GM23338 (cell line): ENCODE results near the gene UVRAG. TPM values are rescaled to one million over a fixed set of nuclear protein-coding genes. Genes with fewer than 3 reads are reported as not detected.

Experiments used
- ATAC-seq: fragments of 200-7000 bp; cut with Tn5 transposase; 3 replicates; pipeline ENCODE4 v1.9.1; 2020
- DNase-seq: peaks from one replicate; pipeline ENCODE4 v3.0.0-alpha.2; 2015; ENCODE audit warnings: low spot score
- H2AFZ ChIP-seq: fragments of 200-600 bp; sonication (generic); 2 replicates; pipeline ENCODE4 v1.8.0; 2016; ENCODE audit warnings: antibody characterized with exemption, mild to moderate bottlenecking, moderate library complexity
- H3F3A ChIP-seq: fragments of 200-600 bp; sonication (generic); replicated peaks from 2 replicates; pipeline ENCODE4 v1.8.0; 2017; ENCODE audit warnings: antibody characterized with exemption, mixed run types, low read depth
- H3K27ac ChIP-seq: fragments of 200-600 bp; sonication (generic); 2 replicates; pipeline ENCODE4 v1.6.1; 2016; ENCODE audit warnings: low read depth
- H3K27me3 ChIP-seq: fragments of 200-600 bp; sonication (generic); 2 replicates; pipeline ENCODE4 v1.8.0; 2016; ENCODE audit warnings: mild to moderate bottlenecking, mixed run types, moderate library complexity; ENCODE audit not compliant: insufficient read depth
- H3K36me3 ChIP-seq: fragments of 200-600 bp; sonication (generic); 2 replicates; pipeline ENCODE4 v1.8.0; 2016; ENCODE audit warnings: mild to moderate bottlenecking; ENCODE audit not compliant: insufficient read depth
- H3K4me1 ChIP-seq: fragments of 200-600 bp; sonication (generic); 2 replicates; pipeline ENCODE4 v1.8.0; 2016; ENCODE audit warnings: mild to moderate bottlenecking, moderate library complexity; ENCODE audit not compliant: insufficient read depth
- H3K4me2 ChIP-seq: fragments of 200-600 bp; sonication (generic); 2 replicates; pipeline ENCODE4 v1.7.1; 2017; ENCODE audit warnings: mixed run types
- H3K4me3 ChIP-seq: fragments of 200-600 bp; sonication (generic); 2 replicates; pipeline ENCODE4 v1.6.1; 2016; ENCODE audit warnings: mixed run types
- H3K79me2 ChIP-seq: fragments of 200-600 bp; sonication (generic); replicated peaks from 2 replicates; pipeline ENCODE4 v1.8.0; 2017; ENCODE audit warnings: mild to moderate bottlenecking; ENCODE audit not compliant: insufficient read depth
- H3K9me2 ChIP-seq: fragments of 200-600 bp; sonication (generic); 2 replicates; pipeline ENCODE4 v1.8.0; 2017; ENCODE audit not compliant: insufficient read depth
- H4K20me1 ChIP-seq: fragments of 200-600 bp; sonication (generic); replicated peaks from 2 replicates; pipeline ENCODE4 v1.8.0; 2017; ENCODE audit warnings: mild to moderate bottlenecking; ENCODE audit not compliant: insufficient read depth
- H3K27ac Mint-ChIP-seq: 2 replicates; pipeline ENCODE4 v1.8.0; 2020; ENCODE audit warnings: inconsistent platforms, mild to moderate bottlenecking, moderate library complexity, mixed read lengths
- H3K27me3 Mint-ChIP-seq: 3 replicates; pipeline ENCODE4 v1.8.0; 2022; ENCODE audit warnings: low read depth, mild to moderate bottlenecking, moderate library complexity, mixed read lengths, inconsistent platforms; ENCODE audit not compliant: insufficient read depth, poor library complexity
- H3K36me3 Mint-ChIP-seq: 3 replicates; pipeline ENCODE4 v1.8.0; 2021; ENCODE audit warnings: low read depth, mild to moderate bottlenecking, inconsistent platforms, moderate library complexity, mixed read lengths
- H3K4me1 Mint-ChIP-seq: 3 replicates; pipeline ENCODE4 v1.8.0; 2020; ENCODE audit warnings: mild to moderate bottlenecking, inconsistent platforms, mixed read lengths
- H3K4me3 Mint-ChIP-seq: 3 replicates; pipeline ENCODE4 v1.8.0; 2021; ENCODE audit warnings: moderate library complexity, mild to moderate bottlenecking, inconsistent platforms, mixed read lengths
- H3K9me3 Mint-ChIP-seq: 3 replicates; pipeline ENCODE4 v1.8.0; 2020; ENCODE audit warnings: moderate library complexity, mild to moderate bottlenecking, inconsistent platforms, mixed read lengths
- CREB1 ChIP-seq: fragments of 250-450 bp; sonication (Bioruptor Pico); IDR thresholded peaks from 2 replicates; pipeline ENCODE4 v1.5.0; 2020; ENCODE audit warnings: low read depth, mild to moderate bottlenecking, moderate library complexity
- EZH2 ChIP-seq: fragments of 200-600 bp; sonication (generic); IDR thresholded peaks from one replicate; pipeline ENCODE4 v1.8.0; 2017; ENCODE audit warnings: antibody characterized with exemption, mild to moderate bottlenecking, low read depth; ENCODE audit not compliant: unreplicated experiment
- JUNB ChIP-seq: IDR thresholded peaks from one replicate; pipeline ENCODE4 v1.6.1; 2016; ENCODE audit warnings: antibody characterized with exemption; ENCODE audit not compliant: unreplicated experiment
- POLR2AphosphoS5 ChIP-seq: IDR thresholded peaks from 2 replicates; pipeline ENCODE4 v1.6.1; 2016; ENCODE audit warnings: antibody characterized with exemption, low read depth
- ZNF331 ChIP-seq: fragments of 250-450 bp; sonication (Bioruptor Pico); IDR thresholded peaks from 2 replicates; pipeline ENCODE4 v1.5.0; 2020; ENCODE audit warnings: low read depth, mild to moderate bottlenecking, moderate library complexity
- polyA plus RNA-seq: library from polyadenylated mRNA; unstranded; fragments of >200 nt; fragmentation: Nextera tagmentation; extraction: Ambion mirVana; gene quantifications from 2 replicates; pipeline ENCODE4 v1.2.1, GENCODE V29; 2016
- total RNA-seq: library from RNA; depleted of rRNA; stranded (reverse); fragments of >200 nt; shearing (Covaris generic); gene quantifications from 2 replicates; pipeline ENCODE4 v1.2.3, GENCODE V29; 2014
- TF ChIP-seq, protein P1 (sequence below): IDR thresholded peaks from one replicate; pipeline ENCODE4 v1.6.1; 2018; ENCODE audit warnings: antibody characterized with exemption; ENCODE audit not compliant: unreplicated experiment
- TF ChIP-seq, protein P2 (sequence below): IDR thresholded peaks from 2 replicates; pipeline ENCODE4 v1.6.1; 2016; ENCODE audit warnings: antibody characterized with exemption

Gene UVRAG
- total and polyA plus RNA-seq, 2 experiments from 2014 or later, result 15.3 to 17.4 TPM

DNA sequence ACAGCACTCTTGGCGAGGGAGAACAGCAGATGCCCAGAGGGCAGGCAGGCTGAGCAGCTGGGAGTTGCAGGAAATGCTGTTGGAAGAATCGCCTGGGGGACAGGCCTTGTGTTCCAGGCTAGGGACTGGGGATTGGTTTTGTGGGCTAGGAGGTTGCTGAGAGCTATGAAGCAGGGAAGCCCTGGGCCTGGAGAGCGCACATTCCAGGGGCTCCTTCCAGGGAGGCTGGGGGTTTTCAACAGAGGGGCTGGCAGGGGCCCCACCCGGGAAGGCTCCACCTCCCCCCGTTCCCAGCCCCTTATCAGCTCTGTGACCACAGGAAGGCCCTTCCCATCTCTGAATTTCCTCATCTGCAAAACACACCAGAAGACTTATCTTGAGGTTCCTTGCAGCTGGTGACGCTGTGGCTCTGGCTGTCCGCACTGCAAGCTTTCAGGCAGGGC is 369.6 kb downstream of the UVRAG start (continued):
- TF ChIP-seq, protein P1, sequence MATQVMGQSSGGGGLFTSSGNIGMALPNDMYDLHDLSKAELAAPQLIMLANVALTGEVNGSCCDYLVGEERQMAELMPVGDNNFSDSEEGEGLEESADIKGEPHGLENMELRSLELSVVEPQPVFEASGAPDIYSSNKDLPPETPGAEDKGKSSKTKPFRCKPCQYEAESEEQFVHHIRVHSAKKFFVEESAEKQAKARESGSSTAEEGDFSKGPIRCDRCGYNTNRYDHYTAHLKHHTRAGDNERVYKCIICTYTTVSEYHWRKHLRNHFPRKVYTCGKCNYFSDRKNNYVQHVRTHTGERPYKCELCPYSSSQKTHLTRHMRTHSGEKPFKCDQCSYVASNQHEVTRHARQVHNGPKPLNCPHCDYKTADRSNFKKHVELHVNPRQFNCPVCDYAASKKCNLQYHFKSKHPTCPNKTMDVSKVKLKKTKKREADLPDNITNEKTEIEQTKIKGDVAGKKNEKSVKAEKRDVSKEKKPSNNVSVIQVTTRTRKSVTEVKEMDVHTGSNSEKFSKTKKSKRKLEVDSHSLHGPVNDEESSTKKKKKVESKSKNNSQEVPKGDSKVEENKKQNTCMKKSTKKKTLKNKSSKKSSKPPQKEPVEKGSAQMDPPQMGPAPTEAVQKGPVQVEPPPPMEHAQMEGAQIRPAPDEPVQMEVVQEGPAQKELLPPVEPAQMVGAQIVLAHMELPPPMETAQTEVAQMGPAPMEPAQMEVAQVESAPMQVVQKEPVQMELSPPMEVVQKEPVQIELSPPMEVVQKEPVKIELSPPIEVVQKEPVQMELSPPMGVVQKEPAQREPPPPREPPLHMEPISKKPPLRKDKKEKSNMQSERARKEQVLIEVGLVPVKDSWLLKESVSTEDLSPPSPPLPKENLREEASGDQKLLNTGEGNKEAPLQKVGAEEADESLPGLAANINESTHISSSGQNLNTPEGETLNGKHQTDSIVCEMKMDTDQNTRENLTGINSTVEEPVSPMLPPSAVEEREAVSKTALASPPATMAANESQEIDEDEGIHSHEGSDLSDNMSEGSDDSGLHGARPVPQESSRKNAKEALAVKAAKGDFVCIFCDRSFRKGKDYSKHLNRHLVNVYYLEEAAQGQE, result no peak
- TF ChIP-seq POLR2AphosphoS5 (no peak), EZH2 (no peak), ZNF331 (no peak)

DNA sequence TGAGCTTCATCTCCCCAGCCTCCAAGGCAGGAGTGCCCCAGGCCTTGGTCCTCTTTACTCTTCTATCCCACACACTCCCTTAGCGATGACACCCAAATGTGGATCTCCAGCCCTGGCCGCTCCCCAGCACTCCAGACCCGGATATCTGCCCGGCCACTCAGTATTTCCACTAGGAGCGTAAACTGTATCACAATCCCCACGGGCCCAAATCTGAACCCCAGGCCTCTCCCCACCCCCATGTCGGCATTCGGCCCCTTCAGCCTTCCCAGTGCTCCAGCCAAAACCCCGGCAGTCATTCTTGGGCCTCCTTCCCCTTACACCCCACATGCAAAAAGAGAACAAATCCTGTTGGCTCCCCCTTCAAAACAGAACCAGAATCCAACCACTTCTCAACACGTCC is 370.5 kb downstream of the UVRAG start:
- Mint-ChIP-seq H3K9me3 (no peaks in the 10 kb centered on the region; the same call in 2 of the 3 replicates), H3K4me3 (no peak overlapping the region), H3K27ac (no peak overlapping the region), H3K36me3 (no peaks in the 10 kb centered on the region), H3K27me3 (peaks cover 7% of the 10 kb centered on the region), H3K4me1 (peaks cover 4% of the 10 kb centered on the region; the same call in 2 of the 3 replicates)
- Histone ChIP-seq H3K27me3 (no peaks in the 10 kb centered on the region), H3K27ac (no peak overlapping the region), H3K4me1 (0 out of 2 replicates have a peak, but pooled peaks cover 3% of the 10 kb centered on the region), H3K4me3 (no peak overlapping the region), H3K4me2 (no peak overlapping the region), H3K79me2 (no peaks in the 10 kb centered on the region), H3K36me3 (no peaks in the 10 kb centered on the region), H3F3A (no peaks in the 10 kb centered on the region), H4K20me1 (no peaks in the 10 kb centered on the region), H2AFZ (no peak overlapping the region; the same call in 1 of the 2 replicates), H3K9me2 (no peaks in the 10 kb centered on the region)
- DNase-seq (no peak), ATAC-seq (no peak)
- TF ChIP-seq CREB1, result no peak

DNA sequence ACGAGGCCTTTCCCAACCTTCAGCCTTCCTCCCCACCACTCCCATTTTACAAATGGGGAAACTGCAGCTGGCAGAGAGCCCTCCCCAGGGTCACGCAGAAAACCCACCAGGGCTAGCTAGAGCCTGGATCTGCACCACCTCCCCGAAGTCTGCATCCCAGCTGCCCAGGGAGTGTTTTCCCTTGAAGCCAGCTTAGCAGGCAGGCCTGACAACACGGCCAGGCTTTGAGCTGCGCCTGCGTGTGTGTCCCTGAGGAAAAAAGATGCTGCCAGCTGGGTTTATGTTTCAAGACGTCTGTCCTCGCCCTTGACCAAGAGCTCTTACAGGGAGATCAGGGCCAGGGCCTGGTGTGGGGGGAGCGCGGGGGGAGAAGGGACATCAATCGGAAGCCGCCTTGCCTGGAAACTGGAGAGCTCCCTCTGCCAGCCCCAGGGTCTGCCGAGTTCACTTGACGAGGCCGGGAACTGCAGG is 371.0 kb downstream of the UVRAG start:
- no peak; the same call in 1 of the 3 replicates for ATAC-seq
- H3K27me3 Mint-ChIP-seq, result peaks cover 7% of the 10 kb centered on the region
- no peaks in the 10 kb centered on the region for H3F3A ChIP-seq
- H3K27ac ChIP-seq, result no peak overlapping the region
- no peak overlapping the region for H3K4me3 ChIP-seq
- H3K36me3 ChIP-seq, result no peaks in the 10 kb centered on the region
- H3K36me3 Mint-ChIP-seq, result no peaks in the 10 kb centered on the region
- no peak for DNase-seq
- H3K4me1 ChIP-seq, result 0 out of 2 replicates have a peak, but pooled peaks cover 3% of the 10 kb centered on the region
- H3K4me3 Mint-ChIP-seq, result no peak overlapping the region
- H3K27me3 ChIP-seq, result no peaks in the 10 kb centered on the region
- H3K79me2 ChIP-seq, result no peaks in the 10 kb centered on the region
- no peak overlapping the region for H3K27ac Mint-ChIP-seq
- H4K20me1 ChIP-seq, result no peaks in the 10 kb centered on the region
- H2AFZ ChIP-seq, result no peak overlapping the region; the same call in 1 of the 2 replicates
- no peaks in the 10 kb centered on the region; the same call in 2 of the 3 replicates for H3K9me3 Mint-ChIP-seq
- no peaks in the 10 kb centered on the region for H3K9me2 ChIP-seq
- H3K4me2 ChIP-seq, result no peak overlapping the region
- H3K4me1 Mint-ChIP-seq, result peaks cover 4% of the 10 kb centered on the region; the same call in 2 of the 3 replicates
- TF ChIP-seq, protein P1, result no peak
- TF ChIP-seq, protein P2, sequence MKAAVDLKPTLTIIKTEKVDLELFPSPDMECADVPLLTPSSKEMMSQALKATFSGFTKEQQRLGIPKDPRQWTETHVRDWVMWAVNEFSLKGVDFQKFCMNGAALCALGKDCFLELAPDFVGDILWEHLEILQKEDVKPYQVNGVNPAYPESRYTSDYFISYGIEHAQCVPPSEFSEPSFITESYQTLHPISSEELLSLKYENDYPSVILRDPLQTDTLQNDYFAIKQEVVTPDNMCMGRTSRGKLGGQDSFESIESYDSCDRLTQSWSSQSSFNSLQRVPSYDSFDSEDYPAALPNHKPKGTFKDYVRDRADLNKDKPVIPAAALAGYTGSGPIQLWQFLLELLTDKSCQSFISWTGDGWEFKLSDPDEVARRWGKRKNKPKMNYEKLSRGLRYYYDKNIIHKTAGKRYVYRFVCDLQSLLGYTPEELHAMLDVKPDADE, result no peak
- no peak for TF ChIP-seq ZNF331
- TF ChIP-seq JUNB, result no peak
- no peak for TF ChIP-seq POLR2AphosphoS5
